HG03521 (cell line): ENCODE data around the gene GRAMD4.

ENCODE experiments used
- ATAC-seq: cut with Tn5 transposase; IDR thresholded peaks from one replicate; pipeline ENCODE4 v1.9.1; 2021; ENCODE audit warnings: mild to moderate bottlenecking, moderate library complexity; ENCODE audit not compliant: unreplicated experiment

The GRAMD4 gene

GRCh38 chr22:46652847-46653331 lies 32.7 kb downstream of the GRAMD4 start:
- no peak for ATAC-seq

- no peak for ATAC-seq
These were observed 33.4 kb downstream of the GRAMD4 start for GRCh38 chr22:46653596-46653995.

GRCh38 chr22:46654426-46654825 lies 34.2 kb downstream of the GRAMD4 start:
- ATAC-seq, result no peak

GRCh38 chr22:46654927-46655595 lies 34.9 kb downstream of the GRAMD4 start:
- ATAC-seq, result no peak

GRCh38 chr22:46655861-46656608 lies 35.8 kb downstream of the GRAMD4 start:
- no peak for ATAC-seq

- no peak for ATAC-seq
These were observed 36.9 kb downstream of the GRAMD4 start for GRCh38 chr22:46656856-46657654.

GRCh38 chr22:46657655-46657953 lies 37.4 kb downstream of the GRAMD4 start:
- no peak for ATAC-seq

GRCh38 chr22:46657996-46658947 lies 38.1 kb downstream of the GRAMD4 start:
- ATAC-seq, result no peak

- no peak for ATAC-seq
These were observed 39.0 kb downstream of the GRAMD4 start for GRCh38 chr22:46659059-46659790.

- no peak for ATAC-seq
These were observed 39.6 kb downstream of the GRAMD4 start for GRCh38 chr22:46659791-46660186.

GRCh38 chr22:46660604-46661201 lies 40.5 kb downstream of the GRAMD4 start:
- ATAC-seq, result no peak

GRCh38 chr22:46661221-46661851 lies 41.1 kb downstream of the GRAMD4 start:
- no peak for ATAC-seq

- ATAC-seq, result no peak
These were observed 42.0 kb downstream of the GRAMD4 start for GRCh38 chr22:46662226-46662625.

GRCh38 chr22:46663001-46663400 lies 42.8 kb downstream of the GRAMD4 start:
- ATAC-seq, result no peak

- no peak for ATAC-seq
These were observed 43.4 kb downstream of the GRAMD4 start for GRCh38 chr22:46663436-46664100.

- ATAC-seq, result no peak
These were observed 44.2 kb downstream of the GRAMD4 start for GRCh38 chr22:46664301-46664855.

GRCh38 chr22:46665151-46665695 lies 45.0 kb downstream of the GRAMD4 start:
- no peak for ATAC-seq

- no peak for ATAC-seq
These were observed 45.6 kb downstream of the GRAMD4 start for GRCh38 chr22:46665751-46666280.
